HepG2 (cell line): ENCODE measurements around the gene NCKIPSD. TPM values are rescaled to one million over a fixed set of nuclear protein-coding genes. Genes with fewer than 3 reads are reported as not detected.

Experiments
- ATAC-seq: fragments of 200-7000 bp; cut with Tn5 transposase; 3 replicates; pipeline ENCODE4 v1.9.1; 2020; ENCODE audit warnings: mild to moderate bottlenecking, moderate library complexity
- BruUV-seq: library from RNA; stranded (reverse); fragments of 400-500 nt; replicated peaks from 2 replicates; lab custom pipeline; 2021; lab: Mats Ljungman, UMichigan
- CTCF ChIA-PET: fragments of 300-600 bp; formaldehyde crosslinking; extraction: SDS; loops from one replicate; lab custom pipeline; 2021; ENCODE audit warnings: low total read pairs, inconsistent platforms, low intra/inter-chr PET ratio; lab: Yijun Ruan, JAX
- POLR2A ChIA-PET: fragments of 350-600 bp; sonication (Branson Sonifier 250); formaldehyde crosslinking; loops from one replicate; lab custom pipeline; 2020; ENCODE audit warnings: antibody characterized with exemption, inconsistent platforms; lab: Yijun Ruan, JAX
- DNase-seq: peaks from one replicate; pipeline ENCODE4 v3.0.0-alpha.2; 2015; ENCODE audit warnings: low spot score
- FAIRE-seq: peaks from 3 replicates; lab custom pipeline; 2011; peaks lifted over from hg19 to GRCh38; lab: Jason Lieb, UNC
- H2AFZ ChIP-seq: one replicate; pipeline ENCODE4 v1.6.1; 2011; ENCODE audit warnings: low read length, inconsistent platforms
- H3K27ac ChIP-seq: fragments of 300-600 bp; 3 replicates; pipeline ENCODE4 v1.8.0; 2011; ENCODE audit warnings: mixed run types, mild to moderate bottlenecking, mixed read lengths, low read length, inconsistent platforms; ENCODE audit not compliant: insufficient read depth; ENCODE audit errors: extremely low read length
- H3K27me3 ChIP-seq, 2 experiments: fragments of 200-600 bp in 1 of 2; 2 replicates in 1 of 2; 3 replicates in 1 of 2; pipeline versions ENCODE4 v1.6.0 to v1.8.0; 2011; ENCODE audit warnings: low read length in 2 of 2, mild to moderate bottlenecking in 2 of 2, moderate library complexity in 2 of 2, inconsistent platforms in 1 of 2; ENCODE audit not compliant: insufficient read depth in 2 of 2, control insufficient read depth in 1 of 2
- H3K36me3 ChIP-seq, 2 experiments: fragments of 200-600 bp in 1 of 2; replicated peaks in 1 of 2; 2 replicates in 1 of 2; 3 replicates in 1 of 2; pipeline versions ENCODE4 v1.5.1 to v1.8.0; 2011; ENCODE audit warnings: low read length in 2 of 2, inconsistent platforms in 1 of 2; ENCODE audit not compliant: insufficient read depth in 2 of 2, control insufficient read depth in 1 of 2
- H3K4me1 ChIP-seq: 2 replicates; pipeline ENCODE4 v1.5.1; 2012; ENCODE audit warnings: low read length, inconsistent platforms; ENCODE audit not compliant: insufficient read depth
- H3K4me2 ChIP-seq: 2 replicates; pipeline ENCODE4 v1.6.0; 2011; ENCODE audit warnings: low read depth, low read length, inconsistent platforms
- H3K4me3 ChIP-seq, 3 experiments: fragments of 200-600 bp in 1 of 3; sonication (generic), shearing (Covaris generic) in 1 of 3; replicated peaks in 1 of 3; 2 replicates each; pipeline ENCODE4 v1.5.1; 2011 to 2016; ENCODE audit warnings: low read length in 3 of 3, inconsistent platforms in 2 of 3, low read depth in 2 of 3, mild to moderate bottlenecking in 2 of 3, control low read depth in 1 of 3, mixed read lengths in 1 of 3; ENCODE audit not compliant: insufficient read depth in 1 of 3
- H3K79me2 ChIP-seq: one replicate; pipeline ENCODE4 v1.6.1; 2011; ENCODE audit warnings: low read length, inconsistent platforms; ENCODE audit not compliant: insufficient read depth
- H3K9ac ChIP-seq: 2 replicates; pipeline ENCODE4 v1.6.0; 2011; ENCODE audit warnings: mild to moderate bottlenecking, low read depth, low read length, inconsistent platforms; ENCODE audit not compliant: insufficient read depth
- H3K9me3 ChIP-seq: 2 replicates; pipeline ENCODE4 v1.5.1; 2012; ENCODE audit warnings: mild to moderate bottlenecking, low read length
- H4K20me1 ChIP-seq: 2 replicates; pipeline ENCODE4 v1.6.0; 2011; ENCODE audit warnings: inconsistent platforms, mild to moderate bottlenecking, low read length, moderate library complexity; ENCODE audit not compliant: insufficient read depth
- ATF7 ChIP-seq, 2 experiments: fragments of 450-650 bp in 1 of 2; sonication (generic) in 1 of 2; formaldehyde crosslinking in 1 of 2; IDR thresholded peaks; 2 replicates each; pipeline versions ENCODE4 v1.4.0 to v1.6.1; 2016 to 2020; ENCODE audit warnings: antibody characterized with exemption in 1 of 2, mild to moderate bottlenecking in 1 of 2, missing genetic modification reagents in 1 of 2
- CENPX ChIP-seq: sonication (generic); formaldehyde crosslinking; IDR thresholded peaks from 2 replicates; pipeline ENCODE4 v1.9.0; 2021; ENCODE audit warnings: mild to moderate bottlenecking, missing genetic modification reagents, moderate library complexity
- MAFF ChIP-seq: IDR thresholded peaks from 2 replicates; pipeline ENCODE4 v1.6.1; 2011; ENCODE audit warnings: low read depth, low read length, improper control_type of control experiment
- MTF2 ChIP-seq: sonication (generic); formaldehyde crosslinking; IDR thresholded peaks from 2 replicates; pipeline ENCODE4 v1.5.0; 2020; ENCODE audit warnings: missing genetic modification reagents, borderline replicate concordance
- RARG ChIP-seq: sonication (generic); formaldehyde crosslinking; IDR thresholded peaks from 2 replicates; pipeline ENCODE4 v1.4.0; 2020; ENCODE audit warnings: low read depth, mild to moderate bottlenecking, missing genetic modification reagents
- RBAK ChIP-seq: sonication (generic); formaldehyde crosslinking; IDR thresholded peaks from 2 replicates; pipeline ENCODE4 v1.5.1; 2020; ENCODE audit warnings: mild to moderate bottlenecking, missing genetic modification reagents
- SNAI1 ChIP-seq: sonication (generic); formaldehyde crosslinking; IDR thresholded peaks from 2 replicates; pipeline ENCODE4 v1.5.0; 2020; ENCODE audit warnings: mild to moderate bottlenecking, missing genetic modification reagents, borderline replicate concordance
- ZC3H13 ChIP-seq: sonication (generic); formaldehyde crosslinking; IDR thresholded peaks from 2 replicates; pipeline ENCODE4 v1.8.1; 2023; ENCODE audit warnings: mild to moderate bottlenecking, missing genetic modification reagents, moderate library complexity
- ZNF17 ChIP-seq: sonication (generic); formaldehyde crosslinking; IDR thresholded peaks from 2 replicates; pipeline ENCODE4 v1.5.0; 2020; ENCODE audit warnings: mild to moderate bottlenecking, missing genetic modification reagents
- ZNF431 ChIP-seq: sonication (generic); formaldehyde crosslinking; IDR thresholded peaks from 2 replicates; pipeline ENCODE4 v1.9.0; 2022; ENCODE audit warnings: missing genetic modification reagents, low read depth, mild to moderate bottlenecking, borderline replicate concordance
- ZNF496 ChIP-seq: sonication (generic); formaldehyde crosslinking; IDR thresholded peaks from 2 replicates; pipeline ENCODE4 v1.8.1; 2023; ENCODE audit warnings: mild to moderate bottlenecking, moderate library complexity, missing genetic modification reagents; ENCODE audit not compliant: insufficient replicate concordance
- ZNF737 ChIP-seq: sonication (generic); formaldehyde crosslinking; IDR thresholded peaks from 2 replicates; pipeline ENCODE4 v1.5.0; 2020; ENCODE audit warnings: missing genetic modification reagents, mild to moderate bottlenecking, borderline replicate concordance
- ZNF777 ChIP-seq: sonication (generic); formaldehyde crosslinking; IDR thresholded peaks from 2 replicates; pipeline ENCODE4 v1.4.0; 2020; ENCODE audit warnings: missing genetic modification reagents
- WGBS: methylation state at CpG from one replicate; pipeline ENCODE4 v1.1.6; 2017; ENCODE audit warnings: low lambda C conversion rate; 5-methylcytosine and 5-hydroxymethylcytosine counted together
- in situ Hi-C: cut with HindIII; loops from 2 replicates; pipeline ENCODE4 v1.10.0; 2017; ENCODE audit warnings: low pct_unique_long_range_greater_than_20kb; ENCODE audit not compliant: extremely low pct_ligation_motif_present
- intact Hi-C: fragments of 100-400 bp; cut with micrococcal nuclease; formaldehyde crosslinking; loops from one replicate; pipeline ENCODE4 v1.10.0; 2022; ENCODE audit not compliant: unreplicated experiment
- polyA plus RNA-seq, 8 experiments: library from polyadenylated mRNA; depleted of rRNA in 3 of 8; stranded (reverse) in 7 of 8; unstranded in 1 of 8; fragments of >200 nt; fragmentation: Illumina TruSeq in 4 of 8; extraction: Trizol in 4 of 8; gene quantifications; 2 replicates each; pipeline versions ENCODE4 v1.2.1 to v1.2.3, GENCODE V29; 2011 to 2016; ENCODE audit warnings: low read depth in 4 of 8, missing spikeins in 1 of 8, mixed read lengths in 1 of 8; ENCODE audit not compliant: insufficient read depth in 1 of 8
- total RNA-seq, 5 experiments: library from RNA; depleted of rRNA; stranded (reverse); fragments of >200 nt; fragmentation: Illumina TruSeq; extraction: Trizol; gene quantifications; 2 replicates each; pipeline ENCODE4 v1.2.3, GENCODE V29; 2016; ENCODE audit warnings: low read depth in 1 of 5
- TF ChIP-seq, protein P1 (sequence below): sonication (generic); formaldehyde crosslinking; IDR thresholded peaks from 2 replicates; pipeline ENCODE4 v1.4.0; 2020; ENCODE audit warnings: missing genetic modification reagents
- TF ChIP-seq, protein P2 (sequence below): sonication (generic); formaldehyde crosslinking; IDR thresholded peaks from 2 replicates; pipeline ENCODE4 v1.4.0; 2020; ENCODE audit warnings: missing genetic modification reagents

The NCKIPSD gene
- total and polyA plus RNA-seq, 2 of the 13 experiments (the other 11 are each of a cell fraction or from before 2014, with no cell fraction given): 13.5 to 35.2 TPM

DNA sequence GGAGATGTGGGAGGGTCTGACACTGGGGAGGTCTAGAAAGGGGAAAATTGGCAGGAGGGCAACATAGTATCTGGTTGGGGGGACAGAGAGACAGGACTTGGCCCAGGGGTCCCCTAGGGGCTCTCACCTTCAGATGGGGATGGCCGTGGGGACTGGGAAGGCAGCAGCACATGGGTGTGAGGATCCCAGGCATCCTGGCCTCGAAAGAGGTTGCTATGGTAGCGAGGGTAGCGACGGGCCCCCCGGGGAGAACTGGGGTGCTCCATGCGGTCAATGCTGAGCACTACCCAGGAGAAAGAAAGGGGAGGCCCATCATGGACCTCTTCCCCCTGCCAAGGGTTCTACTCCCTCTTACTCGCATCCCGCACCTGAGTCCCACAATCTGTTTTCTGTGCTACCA, 38.0 kb downstream of the NCKIPSD start:
- Histone ChIP-seq H3K27me3 (no peaks in the 10 kb centered on the region), H3K4me2 (no peak overlapping the region), H3K9me3 (no peaks in the 10 kb centered on the region), H3K4me3 (no peak overlapping the region), H3K36me3 (peaks cover 0 to 3% of the 10 kb centered on the region in 2 experiments; a peak in 3 of 5 replicates), H3K4me1 (peaks cover 4% of the 10 kb centered on the region; the same call in 1 of the 2 replicates), H3K79me2 (no peaks in the 10 kb centered on the region), H4K20me1 (no peaks in the 10 kb centered on the region), H3K27ac (no peak overlapping the region), H2AFZ (no peak overlapping the region), H3K9ac (no peak overlapping the region)
- DNase-seq: no peak
- ChIA-PET POLR2A (no interaction called here), CTCF (no interaction called here)
- intact Hi-C loops (no loop called here), in situ Hi-C loops (no loop called here)
- ATAC-seq: no peak
- TF ChIP-seq ZNF737 (CRISPR knock-in tag) (no peak), ZNF777 (CRISPR knock-in tag) (no peak), ZC3H13 (CRISPR knock-in tag) (no peak), SNAI1 (CRISPR knock-in tag) (no peak), RARG (no peak), CENPX (no peak), RBAK (no peak), MTF2 (CRISPR knock-in tag) (no peak), MAFF (no peak), ZNF17 (no peak), ZNF496 (CRISPR knock-in tag) (no peak), ZNF431 (no peak), ATF7 (IDR thresholded peaks at IDR 0.05) (no peak), ATF7 (CRISPR knock-in tag; IDR thresholded peaks at IDR 0.05) (no peak)
- TF ChIP-seq, protein P1, sequence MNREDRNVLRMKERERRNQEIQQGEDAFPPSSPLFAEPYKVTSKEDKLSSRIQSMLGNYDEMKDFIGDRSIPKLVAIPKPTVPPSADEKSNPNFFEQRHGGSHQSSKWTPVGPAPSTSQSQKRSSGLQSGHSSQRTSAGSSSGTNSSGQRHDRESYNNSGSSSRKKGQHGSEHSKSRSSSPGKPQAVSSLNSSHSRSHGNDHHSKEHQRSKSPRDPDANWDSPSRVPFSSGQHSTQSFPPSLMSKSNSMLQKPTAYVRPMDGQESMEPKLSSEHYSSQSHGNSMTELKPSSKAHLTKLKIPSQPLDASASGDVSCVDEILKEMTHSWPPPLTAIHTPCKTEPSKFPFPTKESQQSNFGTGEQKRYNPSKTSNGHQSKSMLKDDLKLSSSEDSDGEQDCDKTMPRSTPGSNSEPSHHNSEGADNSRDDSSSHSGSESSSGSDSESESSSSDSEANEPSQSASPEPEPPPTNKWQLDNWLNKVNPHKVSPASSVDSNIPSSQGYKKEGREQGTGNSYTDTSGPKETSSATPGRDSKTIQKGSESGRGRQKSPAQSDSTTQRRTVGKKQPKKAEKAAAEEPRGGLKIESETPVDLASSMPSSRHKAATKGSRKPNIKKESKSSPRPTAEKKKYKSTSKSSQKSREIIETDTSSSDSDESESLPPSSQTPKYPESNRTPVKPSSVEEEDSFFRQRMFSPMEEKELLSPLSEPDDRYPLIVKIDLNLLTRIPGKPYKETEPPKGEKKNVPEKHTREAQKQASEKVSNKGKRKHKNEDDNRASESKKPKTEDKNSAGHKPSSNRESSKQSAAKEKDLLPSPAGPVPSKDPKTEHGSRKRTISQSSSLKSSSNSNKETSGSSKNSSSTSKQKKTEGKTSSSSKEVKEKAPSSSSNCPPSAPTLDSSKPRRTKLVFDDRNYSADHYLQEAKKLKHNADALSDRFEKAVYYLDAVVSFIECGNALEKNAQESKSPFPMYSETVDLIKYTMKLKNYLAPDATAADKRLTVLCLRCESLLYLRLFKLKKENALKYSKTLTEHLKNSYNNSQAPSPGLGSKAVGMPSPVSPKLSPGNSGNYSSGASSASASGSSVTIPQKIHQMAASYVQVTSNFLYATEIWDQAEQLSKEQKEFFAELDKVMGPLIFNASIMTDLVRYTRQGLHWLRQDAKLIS: no peak
- TF ChIP-seq, protein P2, sequence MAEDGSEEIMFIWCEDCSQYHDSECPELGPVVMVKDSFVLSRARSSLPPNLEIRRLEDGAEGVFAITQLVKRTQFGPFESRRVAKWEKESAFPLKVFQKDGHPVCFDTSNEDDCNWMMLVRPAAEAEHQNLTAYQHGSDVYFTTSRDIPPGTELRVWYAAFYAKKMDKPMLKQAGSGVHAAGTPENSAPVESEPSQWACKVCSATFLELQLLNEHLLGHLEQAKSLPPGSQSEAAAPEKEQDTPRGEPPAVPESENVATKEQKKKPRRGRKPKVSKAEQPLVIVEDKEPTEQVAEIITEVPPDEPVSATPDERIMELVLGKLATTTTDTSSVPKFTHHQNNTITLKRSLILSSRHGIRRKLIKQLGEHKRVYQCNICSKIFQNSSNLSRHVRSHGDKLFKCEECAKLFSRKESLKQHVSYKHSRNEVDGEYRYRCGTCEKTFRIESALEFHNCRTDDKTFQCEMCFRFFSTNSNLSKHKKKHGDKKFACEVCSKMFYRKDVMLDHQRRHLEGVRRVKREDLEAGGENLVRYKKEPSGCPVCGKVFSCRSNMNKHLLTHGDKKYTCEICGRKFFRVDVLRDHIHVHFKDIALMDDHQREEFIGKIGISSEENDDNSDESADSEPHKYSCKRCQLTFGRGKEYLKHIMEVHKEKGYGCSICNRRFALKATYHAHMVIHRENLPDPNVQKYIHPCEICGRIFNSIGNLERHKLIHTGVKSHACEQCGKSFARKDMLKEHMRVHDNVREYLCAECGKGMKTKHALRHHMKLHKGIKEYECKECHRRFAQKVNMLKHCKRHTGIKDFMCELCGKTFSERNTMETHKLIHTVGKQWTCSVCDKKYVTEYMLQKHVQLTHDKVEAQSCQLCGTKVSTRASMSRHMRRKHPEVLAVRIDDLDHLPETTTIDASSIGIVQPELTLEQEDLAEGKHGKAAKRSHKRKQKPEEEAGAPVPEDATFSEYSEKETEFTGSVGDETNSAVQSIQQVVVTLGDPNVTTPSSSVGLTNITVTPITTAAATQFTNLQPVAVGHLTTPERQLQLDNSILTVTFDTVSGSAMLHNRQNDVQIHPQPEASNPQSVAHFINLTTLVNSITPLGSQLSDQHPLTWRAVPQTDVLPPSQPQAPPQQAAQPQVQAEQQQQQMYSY: no peak
- no TSS peak for BruUV-seq
- FAIRE-seq: no peak
- 82% methylated on average over 3 of the region's 9 CpGs for WGBS
